Measurements from ENCODE around the gene RAD18.

RAD18 gene

DNA sequence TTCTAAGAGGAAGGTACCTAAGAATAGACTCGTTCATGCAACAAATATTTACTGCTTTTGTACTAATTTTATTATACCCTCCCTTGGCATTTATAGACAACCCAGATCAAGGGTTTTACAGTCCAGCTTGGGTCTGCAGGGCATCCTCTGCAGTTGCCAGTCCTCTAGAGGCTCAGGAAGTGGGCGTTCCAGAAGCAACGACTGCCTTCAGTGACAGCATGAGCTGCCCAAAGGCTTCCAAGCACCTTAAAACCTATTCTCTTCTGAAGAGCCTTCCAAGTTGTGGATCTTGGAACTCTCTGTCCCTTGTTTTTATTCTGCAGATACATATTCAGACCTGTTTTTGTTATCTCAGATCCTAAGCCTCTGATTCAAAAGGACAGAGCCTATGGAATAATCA is 95.6 kb downstream of the RAD18 start:
- Mint-ChIP-seq H3K4me1 (peaks cover 5% of the 10 kb centered on the region), H3K27me3 (no peaks in the 10 kb centered on the region), H3K27ac (no peak overlapping the region), H3K36me3 (no peaks in the 10 kb centered on the region), H3K9me3 (peaks cover 2% of the 10 kb centered on the region), H3K4me3 (no peak overlapping the region)
- DNase-seq (ENCODE audit: low spot score in 2 of 2): no peak
- ATAC-seq (ENCODE audit: low read depth): no peak

- H3K9me3 Mint-ChIP-seq: no peaks in the 10 kb centered on the region
- H3K27me3 Mint-ChIP-seq: no peaks in the 10 kb centered on the region
- no peak overlapping the region for H3K4me3 Mint-ChIP-seq
- ATAC-seq (ENCODE audit: low read depth) (no peak), DNase-seq (ENCODE audit: low spot score in 2 of 2) (no peak)
- H3K36me3 Mint-ChIP-seq: no peaks in the 10 kb centered on the region
- no peak overlapping the region for H3K27ac Mint-ChIP-seq
- H3K4me1 Mint-ChIP-seq: peaks cover 5% of the 10 kb centered on the region
Measured at GRCh38 chr3:8865697-8866096, 97.6 kb downstream of the RAD18 start.

DNA sequence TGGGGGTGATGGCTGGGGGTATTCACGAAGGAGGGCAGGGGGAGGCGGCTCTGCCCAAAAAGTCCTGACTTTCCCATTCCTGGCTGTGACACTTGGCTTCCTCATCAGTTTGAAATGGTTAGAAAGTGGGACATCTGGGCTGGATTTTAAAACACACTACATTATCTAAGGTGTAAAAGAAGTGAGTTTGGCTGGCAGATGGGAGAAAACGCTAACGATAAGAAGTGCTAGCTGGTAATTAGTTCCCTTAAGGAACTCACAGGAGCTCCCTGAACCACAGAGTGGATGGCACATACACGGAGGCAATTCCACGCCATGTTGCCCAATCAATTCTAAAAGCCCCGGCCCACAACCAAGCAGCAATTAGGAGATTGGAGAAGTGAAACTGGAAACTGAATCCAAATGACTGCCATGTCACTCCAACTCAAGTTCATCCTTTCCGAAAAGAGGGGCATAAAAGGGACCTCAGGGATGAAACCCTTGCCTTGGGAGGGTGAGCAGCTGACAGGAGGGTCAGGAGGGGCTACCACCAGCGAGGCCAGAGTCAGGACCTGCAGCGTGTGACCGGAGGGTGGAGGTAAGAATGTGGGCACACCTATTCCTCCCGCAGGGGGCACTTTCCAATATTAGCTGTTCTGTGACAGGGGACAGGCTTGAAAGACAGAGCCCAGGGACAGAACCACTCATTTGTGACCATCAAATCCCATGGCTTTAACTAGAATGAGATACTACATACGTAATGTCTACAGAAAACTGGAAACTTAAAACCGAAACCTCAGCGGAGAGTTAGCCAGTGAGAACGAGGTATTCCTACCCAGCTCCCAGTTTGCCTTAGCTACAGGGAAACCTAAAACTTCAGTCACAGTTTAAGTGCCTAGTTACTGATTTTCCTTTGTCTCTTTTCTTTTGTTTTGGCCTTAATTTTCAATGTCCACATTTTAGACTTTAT is 98.6 kb downstream of the RAD18 start:
- Mint-ChIP-seq H3K4me1 (peaks cover 5% of the 10 kb centered on the region), H3K27ac (no peak overlapping the region)
- ATAC-seq (ENCODE audit: low read depth): peak; percentile 53

GRCh38 chr3:8863891-8864290 is 99.4 kb downstream of the RAD18 start:
- no peaks in the 10 kb centered on the region for H3K9me3 Mint-ChIP-seq
- DNase-seq (ENCODE audit: low spot score in 2 of 2) (no peak), ATAC-seq (ENCODE audit: low read depth) (no peak)
- no peaks in the 10 kb centered on the region for H3K36me3 Mint-ChIP-seq
- peaks cover 5% of the 10 kb centered on the region for H3K4me1 Mint-ChIP-seq
- H3K4me3 Mint-ChIP-seq: no peak overlapping the region
- no peak overlapping the region for H3K27ac Mint-ChIP-seq
- H3K27me3 Mint-ChIP-seq: no peaks in the 10 kb centered on the region

More for the DNA sequence above, 98.6 kb downstream of the RAD18 start:
- Mint-ChIP-seq H3K9me3 (no peaks in the 10 kb centered on the region), H3K27me3 (no peaks in the 10 kb centered on the region), H3K36me3 (no peaks in the 10 kb centered on the region), H3K4me3 (peak overlapping the region; percentile 78)
- no peak for DNase-seq (ENCODE audit: low spot score in 2 of 2)

GRCh38 chr3:8857720-8858367 is 105.4 kb downstream of the RAD18 start:
- H3K36me3 Mint-ChIP-seq: no peaks in the 10 kb centered on the region
- DNase-seq (ENCODE audit: low spot score in 2 of 2): no peak
- H3K27me3 Mint-ChIP-seq: no peaks in the 10 kb centered on the region
- H3K9me3 Mint-ChIP-seq: no peaks in the 10 kb centered on the region
- ATAC-seq (ENCODE audit: low read depth): no peak
- H3K27ac Mint-ChIP-seq: no peak overlapping the region
- no peaks in the 10 kb centered on the region for H3K4me1 Mint-ChIP-seq
- H3K4me3 Mint-ChIP-seq: no peak overlapping the region

GRCh38 chr3:8856721-8857120 is 106.6 kb downstream of the RAD18 start:
- no peaks in the 10 kb centered on the region for H3K9me3 Mint-ChIP-seq
- no peak for DNase-seq (ENCODE audit: low spot score in 2 of 2)
- H3K4me3 Mint-ChIP-seq: no peak overlapping the region
- no peak overlapping the region for H3K27ac Mint-ChIP-seq
- no peaks in the 10 kb centered on the region for H3K4me1 Mint-ChIP-seq
- H3K36me3 Mint-ChIP-seq: no peaks in the 10 kb centered on the region
- no peak for ATAC-seq (ENCODE audit: low read depth)
- no peaks in the 10 kb centered on the region for H3K27me3 Mint-ChIP-seq

GRCh38 chr3:8856071-8856470 is 107.2 kb downstream of the RAD18 start:
- H3K9me3 Mint-ChIP-seq: no peaks in the 10 kb centered on the region
- no peaks in the 10 kb centered on the region for H3K36me3 Mint-ChIP-seq
- no peak overlapping the region for H3K4me3 Mint-ChIP-seq
- no peaks in the 10 kb centered on the region for H3K27me3 Mint-ChIP-seq
- ATAC-seq (ENCODE audit: low read depth): no peak
- no peaks in the 10 kb centered on the region for H3K4me1 Mint-ChIP-seq
- no peak for DNase-seq (ENCODE audit: low spot score in 2 of 2)
- H3K27ac Mint-ChIP-seq: no peak overlapping the region

GRCh38 chr3:8854656-8855055 is 108.6 kb downstream of the RAD18 start:
- Mint-ChIP-seq H3K36me3 (no peaks in the 10 kb centered on the region), H3K27me3 (no peaks in the 10 kb centered on the region), H3K27ac (no peak overlapping the region), H3K4me3 (no peak overlapping the region), H3K4me1 (no peaks in the 10 kb centered on the region), H3K9me3 (no peaks in the 10 kb centered on the region)
- DNase-seq (ENCODE audit: low spot score in 2 of 2) (no peak), ATAC-seq (ENCODE audit: low read depth) (no peak)

DNA sequence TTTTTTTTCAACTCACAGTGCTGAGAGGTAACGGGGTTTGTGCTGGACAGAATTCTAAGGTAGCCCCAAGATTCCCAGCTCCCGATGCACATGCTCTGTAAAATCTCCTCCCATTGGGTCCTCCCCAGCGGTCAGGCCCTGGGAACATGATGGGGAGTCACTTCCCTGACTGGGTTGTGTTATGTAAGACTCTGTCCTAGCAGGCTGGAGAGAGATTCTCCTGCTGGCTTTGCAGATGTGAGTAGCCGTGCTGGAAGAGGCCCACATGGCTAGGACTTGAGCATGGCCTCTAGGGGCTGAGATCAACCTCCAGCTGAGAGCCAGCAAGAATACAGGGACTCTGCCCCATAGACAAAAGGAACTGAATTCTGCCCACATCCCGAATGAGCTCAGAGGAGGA is 110.2 kb downstream of the RAD18 start:
- ATAC-seq (ENCODE audit: low read depth) (no peak), DNase-seq (ENCODE audit: low spot score in 2 of 2) (no peak)
- Mint-ChIP-seq H3K27me3 (no peaks in the 10 kb centered on the region), H3K4me3 (no peak overlapping the region), H3K27ac (no peak overlapping the region), H3K4me1 (no peaks in the 10 kb centered on the region), H3K36me3 (no peaks in the 10 kb centered on the region), H3K9me3 (no peaks in the 10 kb centered on the region)

DNA sequence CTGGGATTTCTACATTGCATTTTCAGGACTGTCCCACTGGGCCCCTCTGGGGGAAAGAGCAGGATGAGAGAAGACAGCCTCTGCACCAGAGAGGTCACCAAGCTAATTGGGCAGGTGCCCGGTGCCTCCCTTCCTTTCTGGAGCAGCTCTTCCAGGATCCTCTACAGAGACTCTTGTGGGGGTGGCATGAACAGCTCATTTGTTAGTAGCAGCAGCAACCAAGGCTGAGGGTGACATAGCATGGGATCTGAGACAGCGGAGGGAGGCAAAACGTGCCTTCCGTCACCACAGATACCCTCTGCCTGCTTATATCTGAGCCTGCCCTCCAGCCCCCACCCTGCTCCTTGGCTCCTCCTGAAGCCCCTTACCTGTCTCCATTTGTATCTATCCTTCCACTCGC is 110.8 kb downstream of the RAD18 start:
- Mint-ChIP-seq H3K27ac (no peak overlapping the region), H3K4me1 (no peaks in the 10 kb centered on the region)

DNA sequence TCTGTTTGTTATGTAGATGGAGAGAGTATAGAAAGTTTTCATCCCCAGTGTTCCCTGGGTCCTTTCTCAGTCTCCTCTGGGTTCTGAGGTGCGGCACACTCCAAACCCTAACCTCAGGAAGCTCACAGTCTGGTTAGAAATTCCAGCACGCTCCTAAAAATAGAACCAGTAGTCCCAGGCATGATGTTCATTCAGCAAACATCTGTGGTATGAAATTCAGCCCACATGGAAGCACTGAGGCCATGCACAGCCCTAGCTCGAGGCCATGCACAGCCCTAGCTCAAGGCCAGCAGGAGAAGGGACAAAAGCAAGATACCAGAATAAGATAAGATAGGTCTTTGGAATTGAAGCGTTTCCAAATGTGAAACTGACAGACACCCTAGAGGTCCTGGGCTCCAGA is 111.6 kb downstream of the RAD18 start:
- ATAC-seq (ENCODE audit: low read depth) (no peak), DNase-seq (ENCODE audit: low spot score in 2 of 2) (no peak)
- Mint-ChIP-seq H3K4me1 (no peaks in the 10 kb centered on the region), H3K9me3 (no peaks in the 10 kb centered on the region), H3K36me3 (no peaks in the 10 kb centered on the region), H3K4me3 (no peak overlapping the region), H3K27me3 (no peaks in the 10 kb centered on the region), H3K27ac (no peak overlapping the region)

More for the DNA sequence above, 110.8 kb downstream of the RAD18 start:
- H3K36me3 Mint-ChIP-seq: no peaks in the 10 kb centered on the region
- DNase-seq (ENCODE audit: low spot score in 2 of 2) (no peak), ATAC-seq (ENCODE audit: low read depth) (no peak)
- H3K4me3 Mint-ChIP-seq: no peak overlapping the region
- no peaks in the 10 kb centered on the region for H3K27me3 Mint-ChIP-seq
- H3K9me3 Mint-ChIP-seq: no peaks in the 10 kb centered on the region

DNA sequence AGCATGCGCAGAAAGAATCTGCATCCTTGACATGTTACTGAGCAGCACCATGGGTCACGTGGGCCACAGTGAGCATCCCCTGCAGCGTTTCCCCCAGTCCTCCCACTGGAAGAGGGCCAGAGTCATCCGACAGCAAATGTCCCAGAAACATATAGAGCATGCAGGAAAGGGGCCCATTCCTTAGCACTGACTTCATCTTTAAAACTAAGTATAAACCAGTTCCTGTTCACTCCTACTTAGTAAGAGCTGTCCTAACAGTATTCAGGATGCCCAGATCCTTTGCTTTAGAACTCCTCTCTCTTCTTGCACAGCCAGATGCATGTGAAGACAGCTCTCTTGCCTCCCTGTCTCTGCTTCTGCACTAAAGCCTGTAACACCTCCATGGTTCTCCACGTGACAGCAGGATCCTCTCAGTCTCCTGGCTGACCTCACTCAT is 114.6 kb downstream of the RAD18 start:
- no peaks in the 10 kb centered on the region for H3K27me3 Mint-ChIP-seq
- H3K9me3 Mint-ChIP-seq: no peaks in the 10 kb centered on the region
- ATAC-seq (ENCODE audit: low read depth) (no peak), DNase-seq (ENCODE audit: low spot score in 2 of 2) (no peak)
- no peak overlapping the region for H3K27ac Mint-ChIP-seq
- no peaks in the 10 kb centered on the region for H3K4me1 Mint-ChIP-seq
- H3K36me3 Mint-ChIP-seq: no peaks in the 10 kb centered on the region
- H3K4me3 Mint-ChIP-seq: no peak overlapping the region

- DNase-seq (ENCODE audit: low spot score in 2 of 2) (no peak), ATAC-seq (ENCODE audit: low read depth) (no peak)
- H3K4me3 Mint-ChIP-seq: no peak overlapping the region
- no peak overlapping the region for H3K27ac Mint-ChIP-seq
- H3K4me1 Mint-ChIP-seq: no peaks in the 10 kb centered on the region
- no peaks in the 10 kb centered on the region for H3K27me3 Mint-ChIP-seq
- no peaks in the 10 kb centered on the region for H3K9me3 Mint-ChIP-seq
- no peaks in the 10 kb centered on the region for H3K36me3 Mint-ChIP-seq
Measured at GRCh38 chr3:8847317-8847716, 116.0 kb downstream of the RAD18 start.

- Mint-ChIP-seq H3K27ac (no peak overlapping the region), H3K36me3 (no peaks in the 10 kb centered on the region), H3K4me1 (no peaks in the 10 kb centered on the region), H3K9me3 (no peaks in the 10 kb centered on the region), H3K27me3 (no peaks in the 10 kb centered on the region), H3K4me3 (no peak overlapping the region)
- DNase-seq (ENCODE audit: low spot score in 2 of 2) (no peak), ATAC-seq (ENCODE audit: low read depth) (no peak)
Measured at GRCh38 chr3:8846176-8846575, 117.1 kb downstream of the RAD18 start.

Data from memory B cell (primary cell).